NCI-H345 (cell line): ENCODE data around the gene TSC22D3.

ENCODE experiments used
- DNase-seq: peaks from one replicate; lab custom pipeline; 2025; lab: John Stamatoyannopoulos, UW

The TSC22D3 gene

DNA sequence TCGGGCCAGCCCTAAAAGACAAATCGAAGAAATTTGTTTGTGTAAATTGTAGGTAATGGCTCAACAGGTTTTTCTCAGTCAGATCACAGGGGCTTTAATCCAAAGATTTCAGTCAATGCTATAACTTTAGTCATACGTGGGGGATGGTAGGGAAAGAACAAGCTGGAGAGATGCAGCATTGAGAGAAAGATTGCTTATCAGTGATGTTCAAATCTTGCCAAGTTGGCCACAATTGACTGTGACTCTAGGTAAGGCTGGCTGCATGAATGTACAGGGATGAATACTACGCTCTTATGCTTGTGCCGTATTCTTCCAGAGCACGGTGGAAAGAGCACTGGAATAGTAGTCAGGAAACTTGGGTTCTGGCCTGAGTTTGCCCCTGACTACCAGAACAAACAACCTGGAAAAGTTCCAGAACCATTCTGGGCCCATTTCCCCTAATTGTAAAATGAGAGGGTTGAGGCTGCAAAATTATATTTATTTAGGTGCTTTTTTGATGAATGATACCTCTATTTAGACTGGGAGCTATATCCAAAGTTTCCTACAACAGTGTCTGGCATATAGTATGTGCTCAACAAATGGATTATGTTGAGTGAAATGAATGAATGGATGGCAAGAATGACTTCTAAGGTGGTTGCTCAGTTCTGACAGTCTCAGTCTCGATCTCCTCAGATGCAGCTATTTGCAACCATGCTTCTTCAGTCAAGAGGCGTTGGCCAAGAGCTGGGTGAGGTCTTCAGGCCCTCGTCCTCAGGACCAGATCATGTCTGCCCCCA lies 44.4 kb downstream of the TSC22D3 start:
- no peak for DNase-seq

DNA sequence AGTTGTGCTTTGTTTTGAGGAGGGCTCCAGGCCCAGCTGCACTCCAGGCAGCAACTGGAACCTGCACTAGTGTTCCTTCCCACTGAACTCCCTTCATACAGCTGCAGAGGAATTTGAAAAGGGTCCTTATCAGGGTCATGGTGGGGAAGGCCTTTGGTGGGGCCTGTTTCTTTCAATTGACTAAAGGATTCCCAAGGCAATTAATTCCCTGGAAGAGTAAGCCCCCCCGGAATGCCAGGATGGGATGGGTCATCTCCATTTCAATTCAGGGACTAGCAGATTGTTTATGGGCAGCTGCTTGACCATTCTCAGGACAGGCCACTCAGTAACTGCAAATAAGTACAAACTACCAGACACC lies 45.3 kb downstream of the TSC22D3 start:
- no peak for DNase-seq

DNA sequence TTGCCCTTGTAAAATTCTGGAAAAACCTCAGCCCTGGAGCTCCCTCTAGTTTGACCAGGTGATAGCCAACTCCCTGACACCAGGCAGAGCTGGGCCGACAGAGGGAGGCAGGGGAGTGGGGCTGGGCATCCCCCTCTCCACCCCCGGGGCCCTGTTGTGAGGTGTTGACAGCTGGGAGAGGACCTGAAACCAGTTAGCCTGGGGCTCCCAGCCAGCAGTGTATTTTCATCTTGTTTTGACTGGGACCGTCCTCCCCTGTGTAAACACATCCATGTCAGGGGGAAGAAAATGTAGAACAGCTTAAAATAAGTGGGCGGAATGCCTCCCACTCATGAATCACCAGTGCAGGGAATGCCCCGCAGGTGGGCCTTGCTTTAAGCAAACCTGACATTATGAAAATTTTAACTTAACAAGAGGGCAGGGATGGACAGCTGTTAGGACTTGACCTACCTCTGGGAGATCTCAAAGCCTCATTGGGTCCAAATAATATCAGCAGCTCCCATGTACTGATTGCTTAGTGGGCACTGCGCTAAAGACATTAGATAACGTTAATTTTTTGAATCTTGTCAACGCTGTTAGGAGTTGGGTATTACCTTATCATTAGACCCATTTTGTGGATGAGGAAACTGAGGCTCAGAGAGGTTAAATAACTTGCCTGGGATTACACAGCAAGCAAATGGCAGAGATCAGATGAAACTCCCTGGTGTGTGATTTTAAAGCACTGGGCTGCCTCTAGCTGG lies 45.9 kb downstream of the TSC22D3 start:
- DNase-seq = peak; percentile 61

DNA sequence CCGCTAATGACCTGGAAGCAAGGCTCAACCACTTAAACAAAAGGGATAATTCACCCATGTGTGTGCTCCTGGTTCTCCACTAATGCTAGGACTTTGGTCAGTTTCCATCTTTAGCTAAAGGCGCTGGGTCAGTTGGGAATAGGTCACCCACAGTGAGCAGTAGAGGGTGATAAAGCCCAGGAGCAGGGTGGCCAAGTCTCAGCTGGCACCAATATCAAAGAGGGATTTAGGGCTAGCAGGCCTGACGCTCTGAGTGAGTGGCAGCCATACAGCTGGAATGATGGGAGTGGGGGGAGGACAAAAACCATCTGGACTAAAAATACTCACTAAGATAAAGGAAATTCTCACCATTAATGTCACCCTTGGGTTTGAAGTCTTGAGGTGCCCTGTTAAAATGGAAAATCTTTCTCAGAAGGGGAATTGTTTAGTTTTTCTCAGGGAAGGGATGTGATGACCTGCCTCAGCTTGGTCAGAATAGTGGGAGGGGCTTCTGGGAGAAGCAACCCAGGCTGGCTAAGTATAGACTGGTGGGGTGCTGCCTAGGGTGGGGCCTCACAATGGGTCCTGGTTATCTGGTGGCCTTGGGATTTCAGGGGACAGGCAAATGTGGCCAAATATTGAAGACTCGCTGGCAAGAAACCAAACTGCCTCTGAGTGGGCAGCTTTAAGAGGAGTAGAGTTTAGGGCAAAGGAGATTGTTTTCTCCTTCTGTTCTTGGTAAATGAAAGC lies 47.1 kb downstream of the TSC22D3 start:
- no peak for DNase-seq

DNA sequence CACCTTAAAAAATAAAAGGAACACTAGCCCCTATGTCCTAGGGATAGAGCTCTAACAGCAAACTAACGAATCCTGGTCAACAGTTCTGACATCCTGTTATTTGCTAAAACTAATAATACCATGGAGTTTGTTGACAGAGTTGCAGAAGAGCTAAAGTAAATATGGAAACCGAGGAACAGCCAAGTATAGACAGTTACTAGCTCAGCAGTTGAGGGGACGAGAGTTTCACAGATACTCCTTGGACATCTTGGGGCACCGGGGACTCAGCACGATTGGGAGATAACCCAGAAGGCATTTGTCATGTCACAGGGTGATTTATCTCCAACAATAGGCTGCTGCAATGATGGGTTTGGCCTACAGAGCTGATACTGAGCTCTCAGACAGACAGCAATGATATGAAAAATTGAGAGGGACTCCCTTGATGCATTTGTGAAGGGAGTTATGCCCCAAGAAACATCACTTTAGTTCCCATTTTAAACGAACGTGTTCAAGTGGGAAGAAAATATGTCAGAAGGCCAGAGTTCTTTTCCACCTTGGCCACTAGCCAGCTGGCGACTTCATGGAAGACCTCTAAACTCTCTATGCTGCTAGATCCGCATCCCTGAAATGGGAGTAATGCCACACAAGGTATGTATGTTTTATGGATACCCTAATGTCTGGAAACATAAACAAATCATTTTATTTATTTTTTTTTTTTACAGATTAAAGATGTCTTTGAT lies 48.6 kb downstream of the TSC22D3 start:
- DNase-seq = peak; percentile 29

DNA sequence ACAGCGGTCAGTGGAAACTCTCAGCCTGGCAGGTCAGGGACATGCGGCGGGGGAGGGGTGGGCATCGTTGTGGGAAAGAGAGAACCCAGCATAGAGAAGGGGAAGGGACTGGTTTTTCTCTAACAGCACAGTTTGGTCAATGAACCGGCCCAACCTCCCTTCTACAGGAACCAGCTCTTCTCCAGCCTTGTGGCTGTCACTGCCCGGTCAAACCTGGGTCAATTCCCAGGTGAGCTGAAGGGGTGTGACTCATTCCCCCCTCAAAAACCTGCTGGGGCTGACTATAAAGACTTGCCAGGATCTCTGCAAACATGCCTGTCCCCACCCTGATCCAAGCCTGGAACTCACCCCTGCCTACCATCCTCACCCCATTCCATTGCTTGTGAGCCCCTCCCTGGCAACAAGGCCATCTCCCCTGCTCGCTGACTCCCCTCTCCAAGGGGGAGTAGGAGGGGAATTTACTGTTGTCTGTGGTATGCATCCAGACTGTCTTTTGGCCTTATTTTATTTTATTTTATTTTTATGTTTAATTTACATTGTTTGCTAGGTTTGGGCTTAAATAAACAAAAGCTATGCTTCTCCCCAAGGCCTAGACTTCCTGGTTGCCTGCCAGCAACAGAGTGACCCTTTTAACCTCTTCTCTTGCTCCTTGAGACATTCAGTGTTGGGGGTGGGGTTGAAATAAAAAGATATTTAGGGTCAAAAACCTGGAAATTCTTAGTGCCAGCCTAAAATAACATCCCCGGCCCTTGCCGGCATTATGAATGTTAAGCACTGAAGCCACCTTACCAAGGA lies 49.6 kb downstream of the TSC22D3 start:
- DNase-seq = no peak

DNA sequence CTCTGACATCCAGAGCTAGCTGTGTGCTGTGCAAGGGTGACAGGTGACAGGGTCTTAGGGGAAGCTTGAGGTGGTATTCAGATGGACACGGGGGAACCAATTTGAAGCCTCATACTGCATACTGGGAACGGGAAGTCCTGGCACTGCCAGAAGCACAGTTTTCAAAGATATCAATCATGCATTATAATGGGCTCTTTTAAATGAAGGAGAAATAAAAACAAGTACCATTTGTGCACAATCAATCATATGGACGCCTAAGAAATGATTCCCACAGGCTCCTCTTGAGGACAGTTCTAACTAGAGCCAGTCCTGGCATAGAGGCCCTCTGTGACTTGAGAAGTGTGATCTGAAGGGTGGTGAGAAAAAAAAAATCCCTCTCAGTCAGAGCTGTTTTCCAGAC lies 50.9 kb downstream of the TSC22D3 start:
- DNase-seq = no peak

DNA sequence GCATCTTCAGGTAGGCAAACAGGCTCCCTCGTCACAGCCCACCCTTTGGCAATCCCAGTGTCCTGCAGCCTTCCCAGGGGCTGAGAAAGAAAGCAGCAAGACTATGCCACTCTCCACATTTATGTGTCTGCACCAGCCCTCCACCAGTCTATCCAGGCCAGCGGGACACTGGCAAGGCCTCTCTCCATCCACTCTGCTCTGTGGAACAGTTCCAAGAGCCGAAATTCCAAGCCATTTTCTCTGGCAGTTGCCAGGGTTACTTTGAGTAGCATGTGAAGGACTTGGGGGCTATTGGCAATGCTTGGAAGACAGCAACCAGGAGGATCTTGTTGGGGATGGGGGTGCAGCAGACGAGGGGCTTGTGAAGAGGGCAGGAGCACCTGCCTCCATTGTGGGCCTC lies 52.1 kb downstream of the TSC22D3 start:
- no peak for DNase-seq

DNA sequence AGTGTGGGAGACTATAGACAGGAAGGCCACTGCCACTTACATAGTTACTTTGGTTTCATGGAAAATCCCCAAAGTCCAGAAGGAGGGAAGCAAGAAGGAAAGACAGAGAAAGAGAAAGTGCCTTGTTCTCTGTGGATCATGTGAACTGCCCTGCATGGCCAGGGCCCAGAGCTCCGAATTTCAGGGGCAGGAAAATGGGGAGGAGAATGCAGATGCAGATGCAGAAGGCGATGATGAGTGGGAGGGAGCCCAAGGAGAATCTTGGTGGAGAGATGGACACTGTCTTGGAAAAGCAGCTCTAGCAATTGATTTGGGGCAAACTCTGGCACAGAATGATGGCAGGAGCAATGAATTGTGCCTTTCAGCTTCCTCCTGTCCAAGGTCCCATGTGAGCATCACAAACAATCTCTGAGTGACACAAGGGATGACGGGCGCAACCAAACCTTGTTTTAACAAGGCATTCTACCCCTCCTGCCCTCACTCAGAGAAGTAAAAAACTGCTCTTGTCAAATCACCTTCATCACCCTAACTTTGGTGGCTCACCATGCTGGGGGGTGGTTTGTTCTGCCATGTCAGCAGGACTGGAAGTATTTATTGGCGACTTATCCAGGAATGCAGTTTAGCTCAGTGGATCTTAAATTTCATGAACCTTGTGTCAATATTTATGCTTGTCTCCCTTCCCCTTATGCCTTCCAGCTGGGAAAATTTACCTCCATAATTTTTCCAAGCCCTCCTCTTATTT lies 53.5 kb downstream of the TSC22D3 start:
- DNase-seq = no peak

DNA sequence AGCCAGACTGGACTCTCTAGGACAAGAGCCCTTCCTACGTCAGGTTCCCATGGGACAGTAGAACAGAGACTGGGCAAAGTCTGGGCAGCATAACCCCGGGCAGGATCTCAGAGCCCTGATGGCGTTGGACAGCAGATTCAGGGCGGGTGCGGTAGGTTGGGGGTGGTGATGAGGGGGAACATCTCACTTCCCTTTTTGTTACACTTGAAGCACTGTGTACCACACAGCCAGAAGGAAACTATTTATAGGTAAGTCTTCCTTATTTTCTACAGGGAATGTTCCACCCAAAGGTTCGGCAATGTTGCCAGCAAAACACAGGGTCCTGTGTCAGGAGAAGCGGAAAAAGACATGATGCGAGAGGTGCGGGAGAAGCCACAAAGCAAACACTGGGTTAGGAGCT lies 54.3 kb downstream of the TSC22D3 start:
- no peak for DNase-seq

DNA sequence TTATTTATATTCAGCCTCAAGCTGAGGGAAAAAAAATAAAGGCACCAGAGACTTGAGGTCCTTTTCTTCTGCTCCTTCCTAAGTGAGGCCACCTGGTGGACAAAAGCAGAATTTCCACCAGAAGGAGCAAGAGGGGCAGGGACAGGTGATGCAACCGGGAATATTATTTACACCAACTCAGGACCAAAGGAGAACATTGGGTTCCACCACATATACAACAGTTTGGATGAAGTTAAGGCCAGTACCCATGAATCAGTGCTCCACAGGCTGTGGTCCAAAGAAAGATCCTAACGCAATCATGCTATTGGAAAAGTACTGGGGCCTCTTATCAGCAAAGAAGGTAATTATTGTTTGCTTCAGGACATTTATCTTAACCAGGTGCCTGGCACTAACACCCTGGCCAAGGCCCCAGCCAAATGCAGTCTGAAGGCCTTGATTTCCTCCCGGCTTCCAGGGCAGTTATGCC lies 57.4 kb downstream of the TSC22D3 start:
- peak; percentile 71 for DNase-seq

DNA sequence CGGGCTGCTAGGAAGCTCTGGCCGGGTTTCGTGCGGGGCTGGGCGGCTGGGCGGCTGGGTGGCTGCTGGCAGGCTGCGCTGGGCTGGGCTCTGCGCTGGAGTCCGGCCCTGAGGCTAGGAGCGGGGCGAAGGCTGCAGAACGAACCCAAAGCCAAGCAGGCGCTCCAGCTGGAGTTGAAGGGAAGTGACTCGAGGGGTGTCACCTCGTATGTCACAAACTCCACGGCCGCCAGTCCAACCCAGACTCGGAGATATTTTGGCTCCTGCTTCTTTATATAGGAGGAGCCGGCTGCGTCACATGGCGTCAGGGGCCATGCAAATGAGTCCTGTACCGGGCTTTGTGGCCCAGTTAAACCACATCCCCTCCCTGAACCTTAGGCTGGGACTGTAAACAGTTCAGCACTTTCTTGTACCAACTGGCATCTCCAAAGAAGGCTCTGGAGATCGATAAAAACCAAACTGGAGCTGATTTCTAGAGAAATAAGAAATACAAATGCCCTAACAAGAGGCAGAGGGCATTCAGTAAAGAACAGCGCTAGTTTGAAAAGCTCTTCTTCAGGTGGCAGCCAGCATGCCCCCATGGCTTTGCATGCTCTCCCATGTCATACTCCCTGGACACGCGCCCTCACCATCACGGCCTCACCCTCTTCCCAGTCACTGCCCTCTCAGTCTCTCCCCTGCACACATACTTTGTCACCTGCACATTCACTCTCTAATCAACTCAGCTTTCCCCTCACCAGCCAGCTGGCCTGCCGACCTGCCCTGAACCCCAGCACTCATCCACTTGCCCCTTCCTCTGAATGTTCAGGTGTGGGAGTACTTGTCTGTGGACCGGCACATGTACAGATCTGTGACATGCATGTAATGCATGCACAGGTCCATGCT lies 58.5 kb downstream of the TSC22D3 start:
- DNase-seq = no peak

DNA sequence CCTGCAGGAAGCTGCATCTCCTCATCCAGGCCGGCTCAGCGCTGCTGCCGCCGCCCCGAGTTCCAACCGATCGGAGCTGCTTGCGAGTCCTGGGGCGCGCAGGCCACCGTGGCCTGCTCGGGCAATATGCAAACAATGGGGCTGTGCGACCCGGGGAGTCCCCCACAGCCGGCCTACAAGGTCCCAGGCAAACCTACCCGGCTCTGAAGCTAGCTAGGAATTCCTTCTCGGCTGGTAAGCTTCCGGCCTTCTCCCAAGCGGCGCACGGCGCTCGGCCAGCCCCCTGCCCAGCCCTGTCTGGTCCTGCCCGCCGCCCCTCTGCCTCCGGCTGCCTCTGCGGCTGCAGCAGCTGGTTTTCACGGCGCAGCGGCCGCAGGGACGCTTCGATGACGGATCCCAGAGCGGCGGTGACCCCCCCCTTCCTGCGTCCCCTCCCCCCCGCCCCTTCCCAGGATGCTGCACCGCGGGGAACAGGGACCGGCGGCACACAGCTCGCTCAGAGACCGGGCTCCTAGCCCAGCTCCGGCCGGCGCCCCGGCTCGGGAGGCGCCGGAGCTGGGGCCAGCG lies 59.4 kb downstream of the TSC22D3 start:
- no peak for DNase-seq

DNA sequence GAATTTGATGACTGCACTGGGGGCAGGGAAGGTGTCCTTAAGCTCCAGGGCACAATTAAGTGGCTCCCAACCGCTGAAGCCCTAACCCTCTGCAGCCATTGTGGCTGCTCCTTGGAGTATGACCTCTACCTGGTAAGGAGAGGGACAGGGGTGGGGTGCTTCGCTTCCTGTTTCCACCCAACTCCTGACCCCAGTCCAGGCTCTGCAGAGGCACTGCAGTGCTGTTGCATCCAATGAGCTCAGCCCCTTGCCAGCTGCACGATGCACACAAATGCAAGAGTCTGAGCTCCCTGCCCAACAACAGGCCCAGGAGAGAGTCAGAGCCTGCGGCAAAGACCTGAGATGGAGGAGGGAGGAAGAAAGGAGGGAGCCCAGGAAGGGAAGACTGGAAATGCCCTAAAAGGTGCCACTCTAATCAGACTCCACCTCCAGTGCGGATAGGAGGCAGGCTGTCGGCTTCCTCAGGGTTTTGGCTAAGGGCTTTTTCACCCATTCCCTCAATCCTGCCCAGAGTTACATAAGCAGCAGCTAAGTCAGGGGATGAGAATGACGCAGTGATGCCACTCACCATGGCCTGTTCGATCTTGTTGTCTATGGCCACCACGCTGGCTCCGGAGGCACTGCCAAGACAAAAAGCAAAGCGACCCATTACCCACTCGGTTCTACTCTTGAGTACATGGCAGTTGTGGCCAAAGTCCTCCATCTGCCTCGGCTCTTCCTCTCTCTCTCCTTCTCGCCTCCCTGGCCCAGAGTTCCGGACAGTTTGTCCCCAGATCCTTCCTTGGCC lies 60.1 kb downstream of the TSC22D3 start:
- DNase-seq = no peak

DNA sequence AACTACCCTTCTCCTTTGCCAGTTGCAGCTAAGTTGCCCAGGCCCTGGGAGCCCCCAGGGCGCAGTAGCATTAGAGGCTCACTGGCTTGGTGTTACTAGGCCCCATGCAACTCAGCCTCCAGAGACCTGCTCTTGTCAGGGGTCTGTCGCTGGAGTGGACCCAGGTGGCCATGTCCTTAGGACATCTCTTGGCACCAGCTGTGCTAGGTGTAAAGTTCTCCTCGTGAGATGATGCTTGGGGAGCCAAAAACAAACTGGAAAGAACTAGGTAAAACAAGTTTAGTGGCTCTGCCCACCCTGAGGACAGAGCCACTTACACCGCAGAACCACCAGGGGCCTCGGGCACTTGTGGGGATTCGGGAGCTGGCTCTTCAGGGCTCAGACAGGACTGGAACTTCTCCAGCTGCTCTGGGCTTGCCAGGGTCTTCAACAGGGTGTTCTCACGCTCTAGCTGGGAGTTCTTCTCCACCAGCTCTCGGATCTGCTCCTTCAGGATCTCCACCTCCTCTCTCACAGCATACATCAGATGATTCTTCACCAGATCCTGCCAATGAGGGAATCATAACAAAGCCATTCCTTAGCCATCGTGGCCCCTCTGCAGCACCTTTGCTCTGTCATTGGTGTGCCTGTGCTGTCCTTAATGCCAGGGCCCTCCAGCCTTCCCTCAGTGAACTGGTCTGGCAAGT lies 61.2 kb downstream of the TSC22D3 start:
- no peak for DNase-seq

DNA sequence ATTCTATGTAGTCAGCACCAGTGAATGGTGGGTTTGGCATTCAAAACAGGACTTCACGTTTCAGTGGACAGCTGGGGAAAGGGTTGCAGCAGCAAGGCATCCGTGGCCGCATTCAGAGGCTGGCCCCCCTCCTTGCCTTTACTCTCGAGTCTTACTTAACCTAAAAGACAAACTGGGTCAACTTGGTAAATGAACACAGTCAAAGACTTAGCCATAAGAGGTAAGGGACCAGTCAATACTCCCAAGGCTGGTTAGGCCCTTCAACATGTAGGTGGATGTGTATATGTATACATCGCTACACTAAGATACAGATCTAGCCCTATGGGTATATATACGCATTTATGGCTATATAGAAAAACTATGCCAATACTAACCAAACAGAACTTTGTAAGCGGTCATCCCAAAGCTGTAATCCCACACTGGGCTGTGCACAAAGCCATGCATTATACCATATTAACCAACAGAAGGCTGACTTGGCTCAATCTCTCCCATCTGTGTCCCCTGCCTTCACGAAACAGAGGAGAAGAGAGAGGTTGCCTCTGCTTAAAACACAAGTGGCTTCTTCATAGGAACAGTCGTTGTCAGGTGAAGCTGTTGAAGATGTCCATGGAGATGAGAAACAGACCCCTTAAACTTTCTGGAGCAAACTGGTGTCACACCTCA lies 61.9 kb downstream of the TSC22D3 start:
- no peak for DNase-seq

DNA sequence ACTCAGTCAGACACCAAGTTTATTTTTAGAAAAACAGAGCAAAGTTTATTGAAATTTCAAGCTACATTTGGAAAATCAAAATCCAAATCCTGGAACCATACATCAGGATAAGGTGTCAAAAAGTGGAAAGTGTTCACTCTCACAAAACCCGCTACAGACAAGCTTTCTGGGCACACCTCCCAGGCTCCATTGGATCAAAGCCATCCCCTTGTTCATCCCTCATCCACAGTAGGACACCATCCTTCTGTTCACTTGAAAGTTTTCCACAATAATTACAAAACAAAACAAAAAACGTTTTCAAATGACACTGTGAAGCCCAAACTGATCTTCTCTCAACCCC lies 62.4 kb downstream of the TSC22D3 start:
- DNase-seq = no peak
